ENCODE data around the gene ANKRD33B.

- TF ChIP-seq CTCF (IDR thresholded peaks at IDR 0.05) (no peak), POLR2A (IDR thresholded peaks at IDR 0.05) (no peak)
These were observed 15.3 kb upstream of the ANKRD33B start for GRCh38 chr5:10548418-10549122.

All from esophagus squamous epithelium (tissue), 4 donors.